ENCODE measurements around the gene FBN2.

GRCh38 chr5:128407944-128408343 is 130.1 kb downstream of the FBN2 start:
- TF ChIP-seq POLR2AphosphoS5 (IDR thresholded peaks at IDR 0.05; ENCODE audit: low read depth, low read length): no peak
- no peak for TF ChIP-seq CTCF (IDR thresholded peaks at IDR 0.05)
- TF ChIP-seq TCF7L2 (IDR thresholded peaks at IDR 0.05; ENCODE audit: low read depth, low read length): no peak
- TF ChIP-seq REST (IDR thresholded peaks at IDR 0.05; ENCODE audit: insufficient read depth in 1 of 2, low read depth in 2 of 2, low read length in 1 of 2): no peak
- TF ChIP-seq SIN3A (IDR thresholded peaks at IDR 0.05; ENCODE audit: borderline replicate concordance, insufficient read depth, low read depth, low read length): no peak
